ENCODE results near the gene ZNF488. TPM values are rescaled to one million over a fixed set of nuclear protein-coding genes. Genes with fewer than 3 reads are reported as not detected.

The ZNF488 gene
- polyA plus RNA-seq, 1 of the 3 experiments (the other 2 are of a cell fraction): 0.59 TPM

GRCh38 chr10:47409866-47410256 is 25.8 kb upstream of the ZNF488 start (continued):
- TF ChIP-seq YY1 (IDR thresholded peaks at IDR 0.05; ENCODE audit: low read depth): no peak
- TF ChIP-seq MAX (IDR thresholded peaks at IDR 0.05; ENCODE audit: low read depth): no peak
- no peak for TF ChIP-seq TAF1 (IDR thresholded peaks at IDR 0.05; ENCODE audit: borderline replicate concordance, low read depth, low read length)
- no peak for TF ChIP-seq CHD2 (IDR thresholded peaks at IDR 0.05; ENCODE audit: low read length, partially characterized antibody)
- TF ChIP-seq FOXJ3 (CRISPR knock-in tag; IDR thresholded peaks at IDR 0.05): no peak
- no peak for TF ChIP-seq RAD21 (IDR thresholded peaks at IDR 0.05; ENCODE audit: low read length)
- TF ChIP-seq ELF1 (IDR thresholded peaks at IDR 0.05): no peak
- TF ChIP-seq GABPA (IDR thresholded peaks at IDR 0.05; ENCODE audit: low read depth): no peak

- DNase-seq: no peak
- CTCF ChIA-PET: no interaction called here
- POLR2A ChIA-PET: no interaction called here
Measured at GRCh38 chr10:47409171-47409865, 25.2 kb upstream of the ZNF488 start.

GRCh38 chr10:47408606-47409005 is 24.5 kb upstream of the ZNF488 start:
- no peak overlapping the region for H3K27ac ChIP-seq (ENCODE audit: low read depth in 2 of 2, low read length in 1 of 2)
- no peak overlapping the region for H3K4me2 ChIP-seq
- POLR2A ChIA-PET: no interaction called here
- H3F3A ChIP-seq (replicated peaks; ENCODE audit: insufficient read depth): no peaks in the 10 kb centered on the region
- H3K9me2 ChIP-seq: no peaks in the 10 kb centered on the region
- 82% methylated on average over 6 of the region's 6 CpGs for WGBS (ENCODE audit: low lambda C conversion rate)
- H2AFZ ChIP-seq (ENCODE audit: low read depth): no peak overlapping the region
- no peaks in the 10 kb centered on the region for H3K9me3 ChIP-seq
- DNase-seq: no peak
- H3K4me3 ChIP-seq (ENCODE audit: low read depth in 2 of 2, low read length in 1 of 2): no peak overlapping the region
- no peak for TF ChIP-seq SMC3 (IDR thresholded peaks at IDR 0.05; ENCODE audit: low read depth, low read length)
- TF ChIP-seq MXI1 (IDR thresholded peaks at IDR 0.05; ENCODE audit: low read depth, low read length): no peak
- TF ChIP-seq REST (IDR thresholded peaks at IDR 0.05; ENCODE audit: low read depth, low read length): no peak
- no peak for TF ChIP-seq ELF1 (IDR thresholded peaks at IDR 0.05)
- TF ChIP-seq ZBTB33 (IDR thresholded peaks at IDR 0.05; ENCODE audit: borderline replicate concordance, low read depth): no peak
- TF ChIP-seq MAX (IDR thresholded peaks at IDR 0.05; ENCODE audit: low read depth): no peak
- TF ChIP-seq RXRA (IDR thresholded peaks at IDR 0.05; ENCODE audit: borderline replicate concordance, low read depth): no peak
- CTCF ChIA-PET: no interaction called here
- no peaks in the 10 kb centered on the region for H3K27me3 ChIP-seq (ENCODE audit: insufficient read depth)
- no peak overlapping the region for H3K9ac ChIP-seq
- no peaks in the 10 kb centered on the region for H4K20me1 ChIP-seq (ENCODE audit: insufficient read depth)
- peaks cover 0 to 21% of the 10 kb centered on the region in 2 experiments; a peak in 3 of 4 replicates for H3K4me1 ChIP-seq (ENCODE audit: control insufficient read depth in 1 of 2, insufficient read depth in 2 of 2, low read depth in 1 of 2, low read length in 1 of 2)
- no peaks in the 10 kb centered on the region for H3K79me2 ChIP-seq (ENCODE audit: insufficient read depth)
- H3K36me3 ChIP-seq (replicated peaks in 1 of 2; ENCODE audit: control insufficient read depth in 1 of 2, insufficient read depth in 2 of 2, low read length in 1 of 2): no peaks in the 10 kb centered on the region

More at GRCh38 chr10:47409171-47409865, 25.2 kb upstream of the ZNF488 start:
- H3K9me2 ChIP-seq: no peaks in the 10 kb centered on the region
- H2AFZ ChIP-seq (ENCODE audit: low read depth): no peak overlapping the region
- WGBS (ENCODE audit: low lambda C conversion rate): 68% methylated on average over 8 of the region's 15 CpGs
- H4K20me1 ChIP-seq (ENCODE audit: insufficient read depth): no peaks in the 10 kb centered on the region
- no peak overlapping the region for H3K9ac ChIP-seq
- H3K79me2 ChIP-seq (ENCODE audit: insufficient read depth): no peaks in the 10 kb centered on the region
- H3K9me3 ChIP-seq: no peaks in the 10 kb centered on the region
- H3F3A ChIP-seq (replicated peaks; ENCODE audit: insufficient read depth): no peaks in the 10 kb centered on the region
- H3K4me1 ChIP-seq (ENCODE audit: control insufficient read depth in 1 of 2, insufficient read depth in 2 of 2, low read depth in 1 of 2, low read length in 1 of 2): peaks cover 0 to 16% of the 10 kb centered on the region in 2 experiments; a peak in 2 of 4 replicates
- H3K36me3 ChIP-seq (replicated peaks in 1 of 2; ENCODE audit: control insufficient read depth in 1 of 2, insufficient read depth in 2 of 2, low read length in 1 of 2): no peaks in the 10 kb centered on the region
- no peak overlapping the region for H3K4me3 ChIP-seq (ENCODE audit: low read depth in 2 of 2, low read length in 1 of 2)
- H3K4me2 ChIP-seq: no peak overlapping the region
- TF ChIP-seq GABPA (IDR thresholded peaks at IDR 0.05; ENCODE audit: low read depth): no peak
- TF ChIP-seq YY1 (IDR thresholded peaks at IDR 0.05; ENCODE audit: low read depth): no peak
- TF ChIP-seq TEAD4 (IDR thresholded peaks at IDR 0.05; ENCODE audit: borderline replicate concordance, insufficient read depth): no peak
- TF ChIP-seq FOXM1 (IDR thresholded peaks at IDR 0.05; ENCODE audit: low read depth): no peak
- no peaks in the 10 kb centered on the region for H3K27me3 ChIP-seq (ENCODE audit: insufficient read depth)
- H3K27ac ChIP-seq (ENCODE audit: low read depth in 2 of 2, low read length in 1 of 2): no peak overlapping the region
